Measurements from ENCODE around the gene LRRC25. TPM values are rescaled to one million over a fixed set of nuclear protein-coding genes. Genes with fewer than 3 reads are reported as not detected.

LRRC25 gene
- total RNA-seq, 1 donor from 2014 or later: 7.8 TPM

GRCh38 chr19:18424890-18425514, 27.6 kb upstream of the LRRC25 start:
- no peak for DNase-seq (ENCODE audit: low spot score)

- no peak for DNase-seq (ENCODE audit: low spot score)
Measured at GRCh38 chr19:18424122-18424889, 26.9 kb upstream of the LRRC25 start.

GRCh38 chr19:18423258-18424020, 26.0 kb upstream of the LRRC25 start:
- DNase-seq (ENCODE audit: low spot score): no peak

- DNase-seq (ENCODE audit: low spot score): no peak
Measured at GRCh38 chr19:18422530-18423191, 25.2 kb upstream of the LRRC25 start.

GRCh38 chr19:18421371-18421959, 24.0 kb upstream of the LRRC25 start:
- no peak for DNase-seq (ENCODE audit: low spot score)

GRCh38 chr19:18420930-18421329, 23.5 kb upstream of the LRRC25 start:
- DNase-seq (ENCODE audit: low spot score): no peak

GRCh38 chr19:18419699-18420460, 22.5 kb upstream of the LRRC25 start:
- no peak for DNase-seq (ENCODE audit: low spot score)

- peak; percentile 69 for DNase-seq (ENCODE audit: low spot score)
Measured at GRCh38 chr19:18419195-18419698, 21.8 kb upstream of the LRRC25 start, which contains the start of gene SSBP4. Gene SSBP4, plus strand, starts transcription at chr19:18419398. Its CDS starts 251 bp downstream, at chr19:18419649.

GRCh38 chr19:18418483-18419194, 21.2 kb upstream of the LRRC25 start:
- DNase-seq (ENCODE audit: low spot score): no peak

GRCh38 chr19:18418029-18418482, 20.6 kb upstream of the LRRC25 start:
- DNase-seq (ENCODE audit: low spot score): peak; percentile 54

GRCh38 chr19:18417250-18418028, 20.0 kb upstream of the LRRC25 start:
- peak; percentile 70 for DNase-seq (ENCODE audit: low spot score)

- DNase-seq (ENCODE audit: low spot score): peak; percentile 85
Measured at GRCh38 chr19:18416778-18417249, 19.4 kb upstream of the LRRC25 start.

GRCh38 chr19:18415178-18415867, 17.9 kb upstream of the LRRC25 start:
- DNase-seq (ENCODE audit: low spot score): peak; percentile 66

GRCh38 chr19:18414504-18415177, 17.2 kb upstream of the LRRC25 start:
- no peak for DNase-seq (ENCODE audit: low spot score)

- no peak for DNase-seq (ENCODE audit: low spot score)
Measured at GRCh38 chr19:18412610-18413239, 15.3 kb upstream of the LRRC25 start.

GRCh38 chr19:18408053-18408476, 10.6 kb upstream of the LRRC25 start:
- DNase-seq (ENCODE audit: low spot score): no peak

GRCh38 chr19:18406749-18407148, 9.3 kb upstream of the LRRC25 start:
- DNase-seq (ENCODE audit: low spot score): no peak
